ENCODE measurements around the gene SLC35G1.

SLC35G1 gene

GRCh38 chr10:93893646-93894515, at the start of gene SLC35G1:
Gene SLC35G1 (plus strand): TSS chr10:93893978. CDS start chr10:93894034, 56 bp downstream.
- DNase-seq: peak; percentile 69

DNA sequence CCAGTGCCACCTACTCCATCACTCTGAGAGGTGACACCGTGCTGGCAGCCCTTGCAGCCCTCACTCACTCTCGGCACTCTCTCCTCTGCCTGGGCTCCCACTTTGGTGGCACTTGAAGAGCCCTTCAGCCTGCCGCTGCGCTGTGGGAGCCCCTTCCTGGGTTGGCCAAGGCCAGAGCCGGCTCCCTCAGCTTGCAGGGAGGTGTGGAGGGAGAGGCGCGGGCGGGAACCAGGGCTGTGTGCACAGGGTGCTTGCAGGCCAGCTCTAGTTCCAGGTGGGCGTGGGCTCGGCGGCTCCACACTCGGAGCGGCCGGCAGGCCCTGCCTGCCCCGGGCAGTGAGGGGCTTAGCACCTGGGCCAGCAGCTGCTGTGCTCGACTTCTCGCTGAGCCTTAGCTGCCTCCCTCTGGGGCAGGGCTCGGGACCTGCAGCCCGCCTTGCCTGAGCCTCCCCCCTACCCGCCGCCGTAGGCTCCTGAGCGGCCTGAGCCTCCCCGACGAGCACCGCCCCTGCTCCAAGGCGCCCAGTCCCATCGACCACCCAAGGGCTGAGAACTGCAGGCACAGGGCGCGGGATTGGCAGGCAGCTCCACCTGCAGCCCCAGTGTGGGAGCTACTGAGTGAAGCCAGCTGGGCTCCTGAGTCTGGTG, 48.7 kb upstream of the SLC35G1 start:
- no peak for DNase-seq

GRCh38 chr10:93849593-93849992, 44.2 kb upstream of the SLC35G1 start:
- no peak for DNase-seq

- DNase-seq: no peak
Observed at GRCh38 chr10:93850031-93851015, 43.5 kb upstream of the SLC35G1 start.

DNA sequence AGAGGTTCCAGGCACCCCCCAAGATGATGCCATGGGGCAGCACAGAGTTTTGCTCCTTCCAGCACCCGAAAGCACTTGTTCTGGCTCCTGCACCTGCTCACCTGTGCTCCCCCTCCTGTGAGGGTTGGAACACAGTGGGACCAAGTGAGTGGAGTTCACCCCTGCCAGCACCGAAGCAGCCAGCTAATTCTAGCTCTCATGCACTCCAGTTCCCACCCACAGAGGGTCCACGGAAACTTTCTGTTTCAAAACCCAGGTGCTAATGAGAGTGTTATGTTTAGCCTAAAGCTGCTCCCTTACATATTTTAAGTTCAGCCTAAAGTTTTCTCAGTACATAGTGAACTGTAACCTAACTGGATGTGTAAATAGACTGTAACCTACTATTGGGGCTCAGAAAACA, 42.6 kb upstream of the SLC35G1 start:
- DNase-seq: no peak

- no peak for DNase-seq
Observed at GRCh38 chr10:93852476-93853095, 41.2 kb upstream of the SLC35G1 start.

- no peak for DNase-seq
Observed at GRCh38 chr10:93854975-93855374, 38.8 kb upstream of the SLC35G1 start.

- no peak for DNase-seq
Observed at GRCh38 chr10:93856349-93857145, 37.2 kb upstream of the SLC35G1 start.

DNA sequence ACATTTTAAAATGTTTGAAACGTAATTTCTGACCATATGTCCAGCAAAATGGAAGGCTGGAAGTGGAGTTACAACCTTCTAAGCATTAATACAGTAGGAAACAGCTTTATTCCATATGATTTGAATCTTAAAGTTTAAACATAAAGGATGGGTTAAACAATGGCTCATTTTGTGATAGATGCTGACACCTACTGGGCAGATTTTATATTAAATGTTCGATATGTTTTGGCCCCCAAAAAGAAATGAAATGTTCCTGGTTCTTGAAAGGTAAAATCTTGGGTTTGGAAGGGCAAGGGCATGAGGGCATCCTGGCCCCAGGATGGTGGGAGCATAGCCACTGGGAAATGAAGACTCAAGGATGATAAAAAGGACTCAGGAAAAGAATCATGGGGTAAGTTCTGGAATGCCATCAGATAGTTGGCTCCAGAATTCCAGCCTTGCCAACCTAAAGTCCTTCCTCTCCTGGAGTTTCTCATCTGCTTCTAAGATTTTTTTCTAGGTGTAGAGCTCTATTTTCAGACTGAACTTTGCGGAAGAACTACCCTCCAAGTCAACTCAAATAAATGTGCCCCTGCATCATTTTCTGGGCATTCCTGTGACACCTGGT, 34.6 kb upstream of the SLC35G1 start:
- DNase-seq: no peak

- DNase-seq: no peak
Observed at GRCh38 chr10:93861825-93862224, 32.0 kb upstream of the SLC35G1 start.

DNA sequence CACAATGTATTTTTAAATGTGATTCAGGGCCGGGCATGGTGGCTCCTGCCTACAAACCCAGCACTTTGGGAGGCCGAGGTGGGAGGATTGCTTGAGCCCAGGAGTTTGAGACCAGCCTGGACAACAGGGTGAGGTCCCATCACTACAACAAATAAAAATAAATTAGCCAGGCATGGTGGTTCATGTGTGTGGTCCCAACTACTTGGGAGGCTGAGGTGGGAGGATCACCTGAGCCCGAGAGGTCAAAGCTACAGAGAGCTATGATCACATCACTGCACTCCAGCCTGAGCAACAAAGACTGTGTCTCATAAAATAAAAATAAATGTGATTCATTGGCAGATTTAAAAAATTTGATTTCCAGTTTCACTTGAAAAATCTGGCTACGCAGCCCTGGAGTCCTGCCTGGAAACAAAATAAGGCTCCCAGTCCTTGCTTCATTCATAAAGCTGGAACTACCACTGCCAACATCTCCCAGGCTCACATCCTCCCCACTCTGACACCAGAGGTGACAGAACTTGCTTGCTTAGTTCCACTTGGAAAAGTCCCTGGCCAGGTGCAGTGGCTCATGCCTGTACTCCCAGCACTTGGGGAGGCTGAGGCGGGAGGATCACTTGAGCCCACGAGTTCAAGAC, 27.9 kb upstream of the SLC35G1 start:
- no peak for DNase-seq

DNA sequence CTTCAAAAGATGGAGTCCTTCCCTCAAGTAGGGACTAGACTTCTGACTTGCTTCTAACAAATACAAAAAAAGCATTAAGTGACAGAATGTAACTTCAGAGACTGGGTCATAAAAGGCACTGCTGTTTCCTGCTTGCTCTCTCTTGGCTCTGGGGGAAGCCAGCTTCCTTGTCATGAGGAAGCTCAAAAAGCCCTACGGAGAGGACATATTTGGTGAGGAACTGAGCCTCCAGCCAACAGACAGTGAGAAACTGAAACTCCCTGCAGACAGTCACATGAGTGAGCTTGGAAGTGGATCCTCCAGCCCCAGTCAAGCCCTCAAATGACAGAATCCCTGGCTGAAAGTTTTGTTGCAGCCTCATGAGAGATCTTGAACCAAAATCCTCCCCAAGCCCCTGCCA, 26.3 kb upstream of the SLC35G1 start:
- no peak for DNase-seq

- DNase-seq: no peak
Observed at GRCh38 chr10:93871671-93872204, 22.0 kb upstream of the SLC35G1 start.

DNA sequence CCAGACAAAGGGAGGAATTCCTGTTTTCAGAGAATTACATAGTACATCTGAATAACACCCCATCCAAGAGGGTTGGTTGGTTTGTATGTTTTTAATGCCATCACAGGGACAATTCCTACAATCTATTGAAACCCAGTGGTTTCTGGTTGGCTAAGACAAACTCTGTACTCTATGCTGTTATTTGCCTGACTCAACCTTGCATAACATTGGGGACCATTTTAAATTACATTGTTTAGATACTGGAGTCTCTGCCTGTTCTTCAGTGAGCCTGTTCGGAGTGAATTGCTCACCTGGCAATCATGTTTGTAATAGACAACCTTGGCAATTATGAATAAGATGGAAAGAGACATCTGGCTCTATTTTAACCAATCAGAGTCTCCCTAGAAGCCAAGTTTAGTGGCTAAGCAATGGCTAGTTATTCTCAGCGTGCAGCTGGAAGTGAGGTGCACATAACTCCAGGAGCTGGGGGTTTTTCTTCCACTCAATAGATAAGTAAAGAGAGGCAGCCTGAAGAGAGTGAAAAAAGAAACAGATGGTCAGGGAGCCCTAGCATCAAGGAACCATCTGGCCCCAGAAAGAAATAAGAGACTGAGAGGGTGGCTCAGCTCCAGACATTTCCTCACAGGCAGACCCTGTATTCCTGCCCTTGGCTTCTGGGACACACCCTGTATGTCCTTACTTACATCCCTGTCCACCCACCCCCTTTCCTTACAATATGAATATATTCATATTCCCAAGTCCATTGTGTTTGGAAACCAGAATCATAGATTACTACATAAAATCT, 21.2 kb upstream of the SLC35G1 start:
- DNase-seq: no peak

- no peak for DNase-seq
Observed at GRCh38 chr10:93873420-93874115, 20.2 kb upstream of the SLC35G1 start.

DNA sequence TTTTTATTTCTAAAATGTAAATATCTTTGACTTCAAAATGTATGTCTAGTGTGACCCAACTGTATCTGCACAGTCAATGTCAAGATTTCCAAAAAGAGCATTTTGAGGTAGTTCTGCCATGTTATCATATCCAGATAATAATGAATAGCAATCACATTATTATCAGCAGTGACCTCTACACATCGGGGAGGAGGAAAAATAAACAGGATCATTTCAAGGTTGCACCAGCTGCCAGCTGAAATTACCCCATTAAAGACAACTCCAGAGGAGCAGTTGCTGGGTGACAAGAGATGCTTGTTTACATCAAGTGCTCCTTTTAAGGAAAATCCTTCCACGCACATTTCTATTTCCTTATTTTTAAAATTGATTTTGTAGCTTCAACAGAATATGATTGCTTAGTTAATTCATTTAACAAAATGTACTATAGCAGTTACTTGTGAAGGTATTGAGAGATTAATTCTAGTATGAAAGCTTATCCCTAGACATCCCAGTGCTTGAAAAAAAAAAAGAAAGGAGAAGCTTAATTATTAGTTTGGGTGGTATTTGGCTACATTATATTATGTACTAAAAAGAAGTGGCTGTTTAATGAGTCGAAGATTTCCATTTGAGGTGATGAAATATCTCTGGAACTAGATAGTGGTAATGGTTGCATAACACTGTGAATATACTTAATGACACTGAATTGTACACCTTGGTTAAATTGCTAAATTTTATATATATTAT, 19.3 kb upstream of the SLC35G1 start:
- DNase-seq: no peak

DNA sequence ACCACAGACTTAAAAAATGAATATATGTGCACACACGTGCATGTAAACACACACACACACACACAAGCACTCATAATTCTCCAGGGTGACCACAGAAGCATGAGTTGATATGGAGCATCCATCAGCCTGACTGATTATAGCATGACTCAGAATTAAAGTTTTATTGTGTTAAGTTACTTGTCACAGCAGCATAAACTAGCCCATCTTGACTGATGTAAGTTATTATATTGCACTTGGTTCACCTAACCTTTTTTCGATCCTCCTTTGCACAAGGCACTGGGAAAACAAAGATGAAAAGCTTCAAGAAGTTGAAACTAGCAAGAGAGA, 18.8 kb upstream of the SLC35G1 start:
- DNase-seq: no peak

DNA sequence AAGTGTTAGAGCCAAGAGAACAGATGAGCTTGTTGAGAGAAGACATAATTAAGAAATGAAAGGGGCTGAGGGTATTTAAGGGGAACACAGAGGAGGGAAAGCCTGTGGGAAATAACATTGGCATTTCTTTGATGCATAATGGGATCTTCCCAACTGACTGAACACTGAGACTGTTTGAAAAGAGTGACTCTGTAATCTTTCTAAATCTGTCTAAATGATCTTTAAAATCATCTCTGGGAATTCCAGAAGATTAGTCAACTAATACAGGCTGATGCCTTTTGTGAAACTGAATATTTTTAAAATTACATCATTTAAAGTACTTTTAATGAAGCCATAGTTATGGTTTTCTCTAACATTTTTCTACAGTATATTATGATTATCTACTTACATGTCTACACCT, 17.4 kb upstream of the SLC35G1 start:
- no peak for DNase-seq

DNA sequence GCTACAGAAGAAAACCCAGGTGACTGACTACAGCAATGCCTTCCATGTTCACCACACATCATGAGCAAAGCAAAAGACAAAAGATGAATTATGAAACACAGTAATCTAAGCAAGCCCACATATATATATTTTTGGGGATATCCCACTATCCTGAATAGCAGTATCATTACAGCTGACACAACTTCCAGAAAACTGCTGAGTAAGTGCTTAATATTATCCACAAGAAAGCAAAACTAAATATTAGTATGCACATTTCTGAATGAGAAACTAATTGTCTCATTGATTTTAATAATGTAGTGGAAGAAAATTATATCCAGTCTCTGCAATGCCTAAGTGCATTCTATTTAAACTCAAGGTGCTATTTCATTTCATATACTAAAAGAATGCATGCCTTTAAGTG, 14.5 kb upstream of the SLC35G1 start:
- no peak for DNase-seq

Data from activated CD4-positive, CD25-positive, alpha-beta regulatory T cell treated with anti-CD3 and anti-CD28 coated beads, Interleukin-2, amount 50 U/mL, for 72 hours (primary cell).